Measurements from ENCODE around the gene RNF152. TPM values are rescaled to one million over a fixed set of nuclear protein-coding genes. Genes with fewer than 3 reads are reported as not detected.

The RNF152 gene
- total RNA-seq, 2 donors from 2014 or later: 7.7 to 11.3 TPM

DNA sequence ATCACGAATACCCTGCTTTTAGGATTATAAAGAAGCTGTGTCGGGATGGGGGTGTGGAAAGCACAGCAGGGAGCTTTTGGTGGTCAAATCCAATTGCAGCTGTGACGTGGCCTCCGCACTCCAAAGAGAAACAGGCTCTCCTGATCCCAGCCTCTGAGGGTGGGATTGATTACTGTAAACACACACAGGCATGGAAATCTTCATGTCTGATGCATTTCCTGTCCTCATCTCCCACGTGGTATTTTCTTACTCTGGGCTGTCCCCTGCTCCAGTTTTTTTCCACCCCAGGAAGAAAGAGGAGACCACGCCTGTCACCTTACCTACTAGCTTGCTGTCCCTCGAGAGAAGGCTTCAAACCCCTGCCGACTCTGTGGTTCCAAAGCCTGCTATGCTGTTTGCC lies 22.7 kb downstream of the RNF152 start:
- Histone ChIP-seq H3K9me3 (no peaks in the 10 kb centered on the region), H3K27ac (peak overlapping the region in 1 of 2 donors; percentile 53), H3K4me3 (no peak overlapping the region), H3K36me3 (no peaks in the 10 kb centered on the region), H3K4me1 (peaks cover 0 to 10% of the 10 kb centered on the region in 2 donors), H3K27me3 (no peaks in the 10 kb centered on the region)
- TF ChIP-seq, protein P1, sequence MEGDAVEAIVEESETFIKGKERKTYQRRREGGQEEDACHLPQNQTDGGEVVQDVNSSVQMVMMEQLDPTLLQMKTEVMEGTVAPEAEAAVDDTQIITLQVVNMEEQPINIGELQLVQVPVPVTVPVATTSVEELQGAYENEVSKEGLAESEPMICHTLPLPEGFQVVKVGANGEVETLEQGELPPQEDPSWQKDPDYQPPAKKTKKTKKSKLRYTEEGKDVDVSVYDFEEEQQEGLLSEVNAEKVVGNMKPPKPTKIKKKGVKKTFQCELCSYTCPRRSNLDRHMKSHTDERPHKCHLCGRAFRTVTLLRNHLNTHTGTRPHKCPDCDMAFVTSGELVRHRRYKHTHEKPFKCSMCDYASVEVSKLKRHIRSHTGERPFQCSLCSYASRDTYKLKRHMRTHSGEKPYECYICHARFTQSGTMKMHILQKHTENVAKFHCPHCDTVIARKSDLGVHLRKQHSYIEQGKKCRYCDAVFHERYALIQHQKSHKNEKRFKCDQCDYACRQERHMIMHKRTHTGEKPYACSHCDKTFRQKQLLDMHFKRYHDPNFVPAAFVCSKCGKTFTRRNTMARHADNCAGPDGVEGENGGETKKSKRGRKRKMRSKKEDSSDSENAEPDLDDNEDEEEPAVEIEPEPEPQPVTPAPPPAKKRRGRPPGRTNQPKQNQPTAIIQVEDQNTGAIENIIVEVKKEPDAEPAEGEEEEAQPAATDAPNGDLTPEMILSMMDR (IDR thresholded peaks at IDR 0.05): no peak
- no peak for DNase-seq (ENCODE audit: low spot score)

DNA sequence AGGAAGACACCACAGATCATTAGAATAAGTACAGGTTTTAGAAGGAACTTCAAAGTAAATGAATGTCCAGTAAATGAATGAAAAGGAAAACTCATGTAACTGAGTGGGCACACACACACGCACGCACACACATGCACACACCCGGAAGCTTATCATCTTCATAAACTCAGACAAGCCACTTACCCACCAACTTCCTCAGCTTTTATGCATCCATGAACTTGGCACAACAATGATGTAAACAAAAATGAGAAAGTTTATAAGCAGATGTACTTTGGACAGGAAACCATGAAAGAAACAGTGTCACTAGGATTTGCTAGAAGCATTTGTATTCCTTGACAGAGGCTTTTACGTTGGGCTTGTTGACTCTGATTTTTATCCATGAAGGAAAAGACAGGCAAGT lies 23.2 kb downstream of the RNF152 start:
- TF ChIP-seq, protein P1 (IDR thresholded peaks at IDR 0.05): no peak
- H3K9me3 ChIP-seq: no peaks in the 10 kb centered on the region
- no peak for DNase-seq (ENCODE audit: low spot score)
- H3K4me1 ChIP-seq: peaks cover 0 to 10% of the 10 kb centered on the region in 2 donors
- H3K27me3 ChIP-seq: no peaks in the 10 kb centered on the region
- H3K36me3 ChIP-seq: no peaks in the 10 kb centered on the region
- H3K4me3 ChIP-seq: no peak overlapping the region
- no peak overlapping the region for H3K27ac ChIP-seq

DNA sequence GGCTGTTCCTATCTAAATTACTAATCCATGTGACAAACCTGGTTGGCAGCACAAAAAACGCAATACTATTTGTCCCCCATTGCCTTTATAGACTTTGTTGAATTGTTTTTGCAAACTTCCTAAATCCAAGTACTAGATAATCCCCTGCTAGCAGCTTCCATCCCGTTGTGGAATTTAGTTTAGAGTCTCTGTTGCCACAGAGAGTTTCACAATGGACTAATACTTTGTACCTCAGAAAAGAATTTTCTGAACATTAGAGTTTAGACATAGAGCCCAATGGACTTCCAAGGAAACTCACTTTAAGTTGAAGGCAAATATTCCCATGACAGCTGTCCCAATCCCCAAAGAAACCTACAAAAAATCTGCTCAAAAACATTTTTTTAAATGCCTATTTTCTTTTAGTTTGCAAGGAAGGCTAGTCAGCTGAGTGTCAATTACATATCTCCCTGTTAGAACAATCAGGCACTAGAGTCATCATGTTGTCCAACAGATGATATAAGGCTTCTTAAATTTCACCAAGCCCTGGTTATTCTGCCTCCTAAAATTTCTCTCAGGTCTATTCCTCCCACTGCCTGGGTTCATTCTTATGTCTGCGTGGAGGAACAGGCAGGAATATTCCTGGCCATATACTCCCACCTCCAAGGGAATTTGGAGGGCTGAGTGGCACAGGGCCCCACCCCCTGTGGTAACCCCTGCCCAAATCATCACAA lies 27.2 kb downstream of the RNF152 start:
- peak overlapping the region in 1 of 2 donors; percentile 2 for H3K27ac ChIP-seq
- TF ChIP-seq, protein P1 (IDR thresholded peaks at IDR 0.05): no peak
- no peaks in the 10 kb centered on the region for H3K36me3 ChIP-seq
- DNase-seq (ENCODE audit: low spot score): no peak
- H3K9me3 ChIP-seq: no peaks in the 10 kb centered on the region
- no peak overlapping the region for H3K4me3 ChIP-seq
- H3K27me3 ChIP-seq: no peaks in the 10 kb centered on the region
- peaks cover 0 to 6% of the 10 kb centered on the region in 2 donors for H3K4me1 ChIP-seq

DNA sequence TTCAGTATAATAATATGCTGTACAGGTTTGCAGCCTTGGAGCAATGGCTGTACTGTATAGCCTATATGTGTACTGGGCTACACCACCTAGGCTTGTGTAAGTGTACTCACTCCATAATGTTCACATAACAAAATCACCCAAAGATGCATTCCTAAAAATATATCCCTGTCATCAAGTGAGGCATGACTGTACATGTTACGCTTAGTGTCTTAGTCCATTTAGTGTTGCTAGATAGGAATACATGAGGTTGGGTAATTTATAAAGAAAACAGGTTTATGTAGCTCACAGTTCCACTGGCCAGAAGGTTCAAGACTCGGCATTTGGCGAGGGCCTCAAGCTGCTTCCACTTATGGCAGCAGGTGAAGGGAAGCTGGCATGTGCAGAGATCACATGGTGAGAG lies 31.4 kb downstream of the RNF152 start:
- Histone ChIP-seq H3K9me3 (no peaks in the 10 kb centered on the region), H3K4me1 (peaks cover 0 to 10% of the 10 kb centered on the region in 2 donors), H3K27me3 (no peaks in the 10 kb centered on the region), H3K36me3 (no peaks in the 10 kb centered on the region), H3K4me3 (no peak overlapping the region), H3K27ac (no peak overlapping the region)
- TF ChIP-seq, protein P1 (IDR thresholded peaks at IDR 0.05): no peak
- DNase-seq (ENCODE audit: low spot score): no peak

DNA sequence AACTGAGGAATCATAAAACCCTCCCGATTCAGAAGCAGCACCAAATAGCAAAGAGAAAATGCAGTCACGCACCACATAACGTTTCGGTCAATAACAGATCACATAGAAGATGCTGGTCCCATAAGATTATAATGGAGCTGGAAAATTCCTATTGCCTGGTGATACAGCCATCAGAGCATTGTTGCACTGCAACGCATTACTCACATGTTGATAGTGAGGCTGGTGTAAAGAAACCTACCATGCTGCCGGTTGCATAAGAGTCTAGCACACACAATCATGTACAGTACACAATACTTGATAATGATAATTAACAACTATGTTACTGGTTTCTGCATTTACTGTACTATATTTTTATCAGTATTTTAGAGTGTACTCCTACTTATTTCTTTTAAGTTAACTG lies 32.5 kb downstream of the RNF152 start:
- no peaks in the 10 kb centered on the region for H3K27me3 ChIP-seq
- TF ChIP-seq, protein P1 (IDR thresholded peaks at IDR 0.05): no peak
- no peak overlapping the region for H3K4me3 ChIP-seq
- peaks cover 0 to 15% of the 10 kb centered on the region in 2 donors for H3K4me1 ChIP-seq
- no peaks in the 10 kb centered on the region for H3K36me3 ChIP-seq
- no peaks in the 10 kb centered on the region for H3K9me3 ChIP-seq
- no peak for DNase-seq (ENCODE audit: low spot score)
- peak overlapping the region in 1 of 2 donors; percentile 16 for H3K27ac ChIP-seq

DNA sequence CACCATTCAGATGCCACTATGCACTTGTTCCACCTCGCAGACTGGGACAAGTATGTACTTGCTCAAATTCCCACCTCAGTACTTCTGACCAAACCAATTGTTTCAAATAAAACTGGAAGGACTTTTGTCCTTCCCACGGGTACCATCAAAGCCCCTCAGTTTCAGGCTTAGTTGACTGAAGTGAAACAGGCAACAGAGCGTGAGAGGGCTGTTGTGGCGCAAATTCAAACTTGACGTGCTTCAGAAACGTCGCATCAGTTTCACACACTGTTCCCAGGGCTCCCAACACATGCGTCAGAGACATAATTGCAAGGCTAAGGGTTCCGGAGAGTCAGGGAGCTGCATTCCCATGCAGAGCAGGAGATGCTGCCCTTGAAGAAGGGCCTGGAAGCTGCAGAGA lies 33.7 kb downstream of the RNF152 start:
- Histone ChIP-seq H3K36me3 (no peaks in the 10 kb centered on the region), H3K4me1 (peaks cover 0 to 27% of the 10 kb centered on the region in 2 donors), H3K4me3 (no peak overlapping the region), H3K27me3 (no peaks in the 10 kb centered on the region), H3K27ac (peak overlapping the region; percentile 8 to 10), H3K9me3 (no peaks in the 10 kb centered on the region)
- TF ChIP-seq, protein P1 (IDR thresholded peaks at IDR 0.05): no peak
- DNase-seq (ENCODE audit: low spot score): no peak

All from right atrium auricular region (tissue), 2 donors.